ENCODE results near the gene PRCD. TPM values are rescaled to one million over a fixed set of nuclear protein-coding genes. Genes with fewer than 3 reads are reported as not detected.

The PRCD gene
- total and polyA plus RNA-seq, 5 donors from 2014 or later, result 0.52 TPM; not detected in 4

DNA sequence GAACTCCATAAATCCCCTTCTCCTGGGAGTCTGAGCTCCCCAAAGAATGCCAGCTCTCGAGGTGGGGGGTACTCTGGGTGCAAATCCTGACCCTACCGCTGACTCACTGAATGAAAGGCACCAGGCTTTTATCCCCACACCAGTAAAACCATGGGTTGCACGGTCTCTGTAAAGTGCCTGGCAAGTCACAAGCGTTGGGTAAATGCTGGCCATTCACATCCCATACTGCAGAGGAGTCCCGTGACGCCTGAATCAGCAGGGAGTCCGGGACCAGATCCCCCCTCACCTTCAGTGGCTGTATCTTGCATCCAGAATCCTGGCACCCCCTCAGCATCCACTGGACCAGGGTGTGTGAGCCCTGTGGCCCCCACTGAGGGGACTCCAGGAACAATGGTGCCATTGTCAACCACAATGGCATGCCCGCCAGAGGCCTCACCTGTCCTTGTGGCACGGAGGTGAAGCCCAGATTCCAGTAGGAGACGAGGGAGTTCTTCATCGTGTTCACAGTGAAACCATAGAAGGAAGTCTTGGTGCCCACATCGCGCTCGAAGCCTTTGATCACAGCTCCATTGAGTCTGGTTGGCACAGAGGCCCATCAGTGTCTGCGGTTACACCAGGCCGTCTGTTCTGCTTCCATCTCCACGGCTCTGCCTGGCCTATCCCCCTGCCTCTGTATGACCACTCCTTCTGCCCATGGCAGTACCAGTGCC lies 32.5 kb downstream of the PRCD start:
- H3K27ac Mint-ChIP-seq, result no peak overlapping the region
- peaks cover 5% of the 10 kb centered on the region for H3K27me3 Mint-ChIP-seq
- peaks cover 0 to 4% (median 3%) of the 10 kb centered on the region in 4 donors for H3K4me1 Mint-ChIP-seq

GRCh38 chr17:76573096-76573495 lies 33.3 kb downstream of the PRCD start:
- H3K9me3 ChIP-seq (ENCODE audit: control insufficient read depth in 2 of 2, low read length in 2 of 2), result no peaks in the 10 kb centered on the region
- no peak overlapping the region for H3K27ac ChIP-seq (ENCODE audit: insufficient read depth, low read length, poor library complexity, severe bottlenecking)
- peaks cover 0 to 4% (median 3%) of the 10 kb centered on the region in 4 donors for H3K4me1 Mint-ChIP-seq
- no peaks in the 10 kb centered on the region for H3K4me1 ChIP-seq (ENCODE audit: control insufficient read depth, insufficient read depth, low read length, poor library complexity, severe bottlenecking)
- no peaks in the 10 kb centered on the region for H3K36me3 ChIP-seq (ENCODE audit: control insufficient read depth, insufficient read depth, low read length)
- no peak overlapping the region for H3K4me3 Mint-ChIP-seq
- no peak for DNase-seq
- no peak for ATAC-seq (ENCODE audit: low read depth in 2 of 2)
- H3K27me3 ChIP-seq (ENCODE audit: control insufficient read depth, insufficient read depth, low read length), result no peaks in the 10 kb centered on the region
- no peaks in the 10 kb centered on the region for H3K9me3 Mint-ChIP-seq
- peaks cover 7% of the 10 kb centered on the region for H3K27me3 Mint-ChIP-seq
- H3K4me3 ChIP-seq (ENCODE audit: low read depth, low read length), result no peak overlapping the region
- H3K36me3 Mint-ChIP-seq, result peaks cover 2% of the 10 kb centered on the region
- no peak overlapping the region for H3K27ac Mint-ChIP-seq

More for the DNA sequence above, 32.5 kb downstream of the PRCD start:
- H3K4me3 Mint-ChIP-seq, result no peak overlapping the region
- Histone ChIP-seq H3K27me3 (ENCODE audit: control insufficient read depth, insufficient read depth, low read length) (no peaks in the 10 kb centered on the region), H3K4me3 (ENCODE audit: low read depth, low read length) (no peak overlapping the region), H3K4me1 (ENCODE audit: control insufficient read depth, insufficient read depth, low read length, poor library complexity, severe bottlenecking) (no peaks in the 10 kb centered on the region), H3K9me3 (ENCODE audit: control insufficient read depth in 2 of 2, low read length in 2 of 2) (no peaks in the 10 kb centered on the region), H3K27ac (ENCODE audit: insufficient read depth, low read length, poor library complexity, severe bottlenecking) (no peak overlapping the region), H3K36me3 (ENCODE audit: control insufficient read depth, insufficient read depth, low read length) (no peaks in the 10 kb centered on the region)
- DNase-seq, result no peak
- H3K36me3 Mint-ChIP-seq, result peaks cover 2% of the 10 kb centered on the region
- ATAC-seq (ENCODE audit: low read depth in 2 of 2), result no peak
- no peaks in the 10 kb centered on the region for H3K9me3 Mint-ChIP-seq

DNA sequence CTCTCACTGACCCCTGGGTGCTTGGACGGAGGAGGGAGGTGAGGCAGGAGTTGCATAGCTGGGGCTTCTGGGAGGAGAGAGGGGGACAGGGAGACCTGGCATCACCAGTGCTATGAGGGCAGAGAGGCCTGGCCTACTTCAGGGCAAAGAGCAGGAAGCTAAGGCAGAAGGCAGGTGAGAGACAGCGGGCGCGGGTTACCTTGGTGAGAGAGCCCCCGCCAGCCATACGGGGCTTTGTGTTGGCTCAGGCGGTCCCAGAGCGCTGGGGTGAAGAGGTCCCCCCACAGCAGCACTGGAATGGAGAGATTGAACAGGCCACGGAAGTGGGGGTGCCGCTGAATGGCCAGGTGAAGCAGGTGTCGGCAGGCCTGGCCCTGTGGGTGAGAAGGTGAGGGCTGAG lies 34.3 kb downstream of the PRCD start:
- H3K36me3 ChIP-seq (ENCODE audit: control insufficient read depth, insufficient read depth, low read length), result no peaks in the 10 kb centered on the region
- no peak for ATAC-seq (ENCODE audit: low read depth in 2 of 2)
- H3K4me3 Mint-ChIP-seq, result no peak overlapping the region
- H3K27ac ChIP-seq (ENCODE audit: insufficient read depth, low read length, poor library complexity, severe bottlenecking), result no peak overlapping the region
- peaks cover 0 to 4% (median 0%) of the 10 kb centered on the region in 4 donors for H3K4me1 Mint-ChIP-seq
- DNase-seq, result no peak
- no peaks in the 10 kb centered on the region for H3K9me3 Mint-ChIP-seq
- H3K27me3 Mint-ChIP-seq, result peaks cover 9% of the 10 kb centered on the region
- no peak overlapping the region for H3K27ac Mint-ChIP-seq
- H3K9me3 ChIP-seq (ENCODE audit: control insufficient read depth in 2 of 2, low read length in 2 of 2), result no peaks in the 10 kb centered on the region
- H3K27me3 ChIP-seq (ENCODE audit: control insufficient read depth, insufficient read depth, low read length), result no peaks in the 10 kb centered on the region
- H3K4me3 ChIP-seq (ENCODE audit: low read depth, low read length), result no peak overlapping the region
- H3K4me1 ChIP-seq (ENCODE audit: control insufficient read depth, insufficient read depth, low read length, poor library complexity, severe bottlenecking), result no peaks in the 10 kb centered on the region
- H3K36me3 Mint-ChIP-seq, result peaks cover 2% of the 10 kb centered on the region

- Mint-ChIP-seq H3K4me1 (peaks cover 0 to 4% (median 0%) of the 10 kb centered on the region in 4 donors), H3K27me3 (peaks cover 12% of the 10 kb centered on the region), H3K9me3 (no peaks in the 10 kb centered on the region), H3K4me3 (no peak overlapping the region), H3K36me3 (peaks cover 2% of the 10 kb centered on the region), H3K27ac (no peak overlapping the region)
- Histone ChIP-seq H3K27me3 (ENCODE audit: control insufficient read depth, insufficient read depth, low read length) (no peaks in the 10 kb centered on the region), H3K27ac (ENCODE audit: insufficient read depth, low read length, poor library complexity, severe bottlenecking) (no peak overlapping the region), H3K9me3 (ENCODE audit: control insufficient read depth in 2 of 2, low read length in 2 of 2) (no peaks in the 10 kb centered on the region), H3K4me3 (ENCODE audit: low read depth, low read length) (no peak overlapping the region), H3K36me3 (ENCODE audit: control insufficient read depth, insufficient read depth, low read length) (no peaks in the 10 kb centered on the region), H3K4me1 (ENCODE audit: control insufficient read depth, insufficient read depth, low read length, poor library complexity, severe bottlenecking) (no peaks in the 10 kb centered on the region)
- DNase-seq (no peak), ATAC-seq (ENCODE audit: low read depth in 2 of 2) (no peak)
These were observed 35.7 kb downstream of the PRCD start for GRCh38 chr17:76575570-76575969.

DNA sequence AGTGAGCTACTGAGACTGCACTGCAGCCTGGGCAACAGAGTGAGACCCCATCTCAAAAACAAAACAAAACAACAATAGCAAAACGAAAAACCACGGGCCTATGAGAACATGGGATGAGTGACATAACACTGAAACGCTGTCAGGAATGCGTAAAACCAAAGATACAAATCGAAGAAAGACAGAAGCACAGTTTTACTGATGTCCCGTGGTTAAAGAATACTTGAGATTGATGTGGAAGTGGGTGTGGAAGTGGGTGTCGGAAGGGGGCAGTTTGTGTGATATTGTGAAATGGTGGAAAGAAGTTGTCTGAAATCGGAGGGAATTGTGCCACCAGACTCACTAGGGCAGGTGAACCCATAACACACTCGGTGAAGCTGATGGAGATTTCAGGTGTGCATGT lies 36.3 kb downstream of the PRCD start:
- Histone ChIP-seq H3K4me1 (ENCODE audit: control insufficient read depth, insufficient read depth, low read length, poor library complexity, severe bottlenecking) (no peaks in the 10 kb centered on the region), H3K27me3 (ENCODE audit: control insufficient read depth, insufficient read depth, low read length) (no peaks in the 10 kb centered on the region), H3K36me3 (ENCODE audit: control insufficient read depth, insufficient read depth, low read length) (no peaks in the 10 kb centered on the region), H3K4me3 (ENCODE audit: low read depth, low read length) (no peak overlapping the region), H3K27ac (ENCODE audit: insufficient read depth, low read length, poor library complexity, severe bottlenecking) (no peak overlapping the region), H3K9me3 (ENCODE audit: control insufficient read depth in 2 of 2, low read length in 2 of 2) (no peaks in the 10 kb centered on the region)
- H3K27me3 Mint-ChIP-seq, result peaks cover 12% of the 10 kb centered on the region
- H3K9me3 Mint-ChIP-seq, result no peaks in the 10 kb centered on the region
- H3K27ac Mint-ChIP-seq, result no peak overlapping the region
- H3K4me1 Mint-ChIP-seq, result peaks cover 0 to 4% (median 0%) of the 10 kb centered on the region in 4 donors
- no peak overlapping the region for H3K4me3 Mint-ChIP-seq
- ATAC-seq (ENCODE audit: low read depth in 2 of 2), result no peak
- DNase-seq, result no peak
- peaks cover 2% of the 10 kb centered on the region for H3K36me3 Mint-ChIP-seq

DNA sequence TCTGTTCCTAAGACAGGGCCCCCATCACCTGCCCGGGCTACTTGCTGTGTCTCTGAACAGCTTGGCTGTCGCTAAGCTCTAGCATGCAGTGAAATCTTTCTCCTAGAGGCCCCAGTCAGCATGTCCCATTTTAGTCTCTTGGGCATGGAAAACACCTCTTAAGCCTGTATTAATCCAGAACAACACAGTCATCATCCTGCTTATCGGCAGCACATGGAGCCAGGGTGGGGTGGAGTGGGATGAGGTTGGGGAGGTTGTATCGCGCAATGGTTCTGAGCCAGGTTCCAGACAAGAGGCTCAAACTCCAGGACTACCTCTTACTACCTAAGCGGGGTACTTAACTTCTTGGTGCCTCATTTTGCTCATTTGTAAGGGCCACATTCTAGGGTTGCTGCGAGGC lies 38.0 kb downstream of the PRCD start:
- ATAC-seq (ENCODE audit: low read depth in 2 of 2) (no peak), DNase-seq (no peak)
- H3K4me3 Mint-ChIP-seq, result no peak overlapping the region
- H3K27me3 Mint-ChIP-seq, result peaks cover 22% of the 10 kb centered on the region
- Histone ChIP-seq H3K27me3 (ENCODE audit: control insufficient read depth, insufficient read depth, low read length) (no peaks in the 10 kb centered on the region), H3K27ac (ENCODE audit: insufficient read depth, low read length, poor library complexity, severe bottlenecking) (no peak overlapping the region), H3K36me3 (ENCODE audit: control insufficient read depth, insufficient read depth, low read length) (no peaks in the 10 kb centered on the region), H3K9me3 (ENCODE audit: control insufficient read depth in 2 of 2, low read length in 2 of 2) (no peaks in the 10 kb centered on the region), H3K4me3 (ENCODE audit: low read depth, low read length) (no peak overlapping the region), H3K4me1 (ENCODE audit: control insufficient read depth, insufficient read depth, low read length, poor library complexity, severe bottlenecking) (no peaks in the 10 kb centered on the region)
- H3K4me1 Mint-ChIP-seq, result peaks cover 0 to 4% (median 0%) of the 10 kb centered on the region in 4 donors
- no peak overlapping the region for H3K27ac Mint-ChIP-seq
- peaks cover 2% of the 10 kb centered on the region for H3K36me3 Mint-ChIP-seq
- no peaks in the 10 kb centered on the region for H3K9me3 Mint-ChIP-seq

DNA sequence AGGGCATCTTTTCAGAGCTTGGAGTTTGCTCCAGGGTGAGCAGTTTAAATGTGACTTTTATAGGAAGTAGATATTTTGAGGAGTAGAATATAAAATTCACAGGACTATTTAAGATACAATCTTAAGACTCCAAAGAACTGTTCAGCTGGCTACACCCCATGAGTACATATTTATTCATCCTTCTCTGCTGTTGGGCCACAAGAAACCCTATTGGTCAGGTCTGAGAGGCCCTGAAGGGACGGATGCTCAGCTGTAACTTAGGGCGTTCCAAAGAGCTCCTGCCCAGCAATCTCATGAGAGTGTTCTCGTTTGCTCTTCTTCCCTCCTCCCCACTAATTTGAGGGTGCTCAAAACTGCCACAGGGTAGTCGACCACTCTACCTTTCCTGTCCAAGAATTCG lies 38.5 kb downstream of the PRCD start:
- ATAC-seq (ENCODE audit: low read depth in 2 of 2) (no peak), DNase-seq (no peak)
- Mint-ChIP-seq H3K4me1 (peaks cover 0 to 4% (median 0%) of the 10 kb centered on the region in 4 donors), H3K9me3 (peaks cover 0 to 2% (median 0%) of the 10 kb centered on the region in 7 donors), H3K36me3 (peaks cover 2% of the 10 kb centered on the region), H3K27me3 (peaks cover 27% of the 10 kb centered on the region), H3K27ac (no peak overlapping the region), H3K4me3 (no peak overlapping the region)
- Histone ChIP-seq H3K4me3 (ENCODE audit: low read depth, low read length) (no peak overlapping the region), H3K36me3 (ENCODE audit: control insufficient read depth, insufficient read depth, low read length) (no peaks in the 10 kb centered on the region), H3K27me3 (ENCODE audit: control insufficient read depth, insufficient read depth, low read length) (no peaks in the 10 kb centered on the region), H3K27ac (ENCODE audit: insufficient read depth, low read length, poor library complexity, severe bottlenecking) (no peak overlapping the region), H3K9me3 (ENCODE audit: control insufficient read depth in 2 of 2, low read length in 2 of 2) (no peaks in the 10 kb centered on the region), H3K4me1 (ENCODE audit: control insufficient read depth, insufficient read depth, low read length, poor library complexity, severe bottlenecking) (no peaks in the 10 kb centered on the region)

DNA sequence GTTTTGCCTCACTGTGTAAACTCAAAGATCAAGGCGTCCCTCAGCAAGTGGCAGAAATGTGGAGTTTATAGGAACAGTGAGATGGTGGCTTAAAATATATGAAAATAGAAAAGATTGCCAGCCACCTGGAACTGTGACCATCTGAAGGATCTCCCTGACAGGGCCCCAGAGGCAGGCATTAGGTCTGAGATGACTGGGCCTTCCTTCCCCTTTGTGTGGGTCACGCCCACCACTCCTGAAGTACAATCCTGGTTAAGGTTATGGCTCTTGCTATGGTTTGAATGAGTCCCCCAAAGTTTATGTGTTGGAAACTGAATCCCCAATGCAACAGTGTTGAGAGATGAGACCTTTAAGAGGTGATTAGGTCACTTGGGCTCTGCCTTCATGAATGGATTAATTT lies 39.4 kb downstream of the PRCD start:
- H3K27ac Mint-ChIP-seq, result no peak overlapping the region
- peaks cover 0 to 2% (median 0%) of the 10 kb centered on the region in 7 donors for H3K9me3 Mint-ChIP-seq

More for the DNA sequence above, 39.4 kb downstream of the PRCD start:
- no peaks in the 10 kb centered on the region for H3K4me1 ChIP-seq (ENCODE audit: control insufficient read depth, insufficient read depth, low read length, poor library complexity, severe bottlenecking)
- ATAC-seq (ENCODE audit: low read depth in 2 of 2) (no peak), DNase-seq (no peak)
- peaks cover 1% of the 10 kb centered on the region for H3K27me3 ChIP-seq (ENCODE audit: control insufficient read depth, insufficient read depth, low read length)
- Mint-ChIP-seq H3K4me3 (no peak overlapping the region), H3K36me3 (peaks cover 2% of the 10 kb centered on the region), H3K27me3 (peaks cover 36% of the 10 kb centered on the region), H3K4me1 (peaks cover 0 to 4% (median 1%) of the 10 kb centered on the region in 4 donors)
- H3K36me3 ChIP-seq (ENCODE audit: control insufficient read depth, insufficient read depth, low read length), result no peaks in the 10 kb centered on the region
- H3K9me3 ChIP-seq (ENCODE audit: control insufficient read depth in 2 of 2, low read length in 2 of 2), result no peaks in the 10 kb centered on the region
- H3K27ac ChIP-seq (ENCODE audit: insufficient read depth, low read length, poor library complexity, severe bottlenecking), result no peak overlapping the region
- no peak overlapping the region for H3K4me3 ChIP-seq (ENCODE audit: low read depth, low read length)
